CD14-positive monocyte (primary cell): Measurements from ENCODE around the gene TACO1. TPM values are rescaled to one million over a fixed set of nuclear protein-coding genes. Genes with fewer than 3 reads are reported as not detected.

Experiments used
- DNase-seq, 3 donors: peaks; one replicate each; pipeline ENCODE4 v3.0.0-alpha.2; 2011 to 2022
- H2AFZ ChIP-seq: 2 replicates; pipeline ENCODE4 v1.6.0; 2012; ENCODE audit warnings: mild to moderate bottlenecking, low read depth, low read length, inconsistent platforms; ENCODE audit not compliant: insufficient read depth, poor library complexity, severe bottlenecking
- H3K27ac ChIP-seq, 2 donors: 1 replicate in 1 of 2; 2 replicates in 1 of 2; pipeline ENCODE4 v1.5.1; 2012 to 2013; ENCODE audit warnings: low read length in 2 of 2, control low read depth in 1 of 2, inconsistent platforms in 1 of 2, low read depth in 1 of 2, mild to moderate bottlenecking in 1 of 2
- H3K27me3 ChIP-seq, 2 donors: one replicate each; pipeline versions ENCODE4 v1.6.0 to v1.6.1; 2011 to 2013; ENCODE audit warnings: low read length in 2 of 2; ENCODE audit not compliant: control insufficient read depth in 2 of 2, insufficient read depth in 2 of 2
- H3K36me3 ChIP-seq, 2 donors: replicated peaks in 1 of 2; 1 replicate in 1 of 2; 2 replicates in 1 of 2; pipeline versions ENCODE4 v1.5.1 to v1.6.1; 2012 to 2013; ENCODE audit warnings: low read length in 2 of 2, control low read depth in 1 of 2, inconsistent platforms in 1 of 2, mild to moderate bottlenecking in 1 of 2; ENCODE audit not compliant: insufficient read depth in 2 of 2, control insufficient read depth in 1 of 2
- H3K4me1 ChIP-seq, 2 donors: 1 replicate in 1 of 2; 2 replicates in 1 of 2; pipeline versions ENCODE4 v1.5.1 to v1.6.1; 2012 to 2013; ENCODE audit warnings: low read length in 2 of 2, control low read depth in 1 of 2, inconsistent platforms in 1 of 2, mild to moderate bottlenecking in 1 of 2, moderate library complexity in 1 of 2; ENCODE audit not compliant: insufficient read depth in 2 of 2, control insufficient read depth in 1 of 2
- H3K4me2 ChIP-seq: replicated peaks from 2 replicates; pipeline ENCODE3; 2012; ENCODE audit warnings: low read length, moderate library complexity, mild to moderate bottlenecking; ENCODE audit not compliant: poor library complexity, severe bottlenecking; ENCODE audit errors: extremely low read depth
- H3K4me3 ChIP-seq, 3 experiments: fragments of 200-600 bp in 1 of 3; sonication (generic) in 1 of 3; replicated peaks in 1 of 3; 1 replicate in 2 of 3; 2 replicates in 1 of 3; pipeline ENCODE4 v1.5.1; 2011 to 2013; ENCODE audit warnings: low read length in 3 of 3, mild to moderate bottlenecking in 3 of 3, control low read depth in 2 of 3, low read depth in 2 of 3, inconsistent platforms in 1 of 3, moderate library complexity in 1 of 3
- H3K79me2 ChIP-seq: 2 replicates; pipeline ENCODE4 v1.6.0; 2012; ENCODE audit warnings: mild to moderate bottlenecking, control low read depth, inconsistent platforms, low read length, moderate library complexity; ENCODE audit not compliant: insufficient read depth
- H3K9ac ChIP-seq: 2 replicates; pipeline ENCODE4 v1.6.0; 2017; ENCODE audit warnings: low read length, mild to moderate bottlenecking; ENCODE audit not compliant: insufficient read depth, poor library complexity, severe bottlenecking
- H3K9me3 ChIP-seq, 2 donors: replicated peaks in 1 of 2; 1 replicate in 1 of 2; 2 replicates in 1 of 2; pipeline versions ENCODE4 v1.5.1 to v1.6.1; 2012 to 2013; ENCODE audit warnings: low read length in 2 of 2, control low read depth in 1 of 2; ENCODE audit not compliant: control insufficient read depth in 1 of 2, insufficient read depth in 1 of 2
- H4K20me1 ChIP-seq: 2 replicates; pipeline ENCODE4 v1.6.0; 2012; ENCODE audit warnings: mild to moderate bottlenecking, low read length, control low read depth, moderate library complexity; ENCODE audit not compliant: insufficient read depth
- H3K27ac Mint-ChIP-seq, 7 donors: one replicate each; pipeline ENCODE4 v1.8.0; 2020; ENCODE audit warnings: mild to moderate bottlenecking in 7 of 7, mixed read lengths in 7 of 7, moderate library complexity in 6 of 7, inconsistent platforms in 2 of 7
- H3K27me3 Mint-ChIP-seq, 3 donors: one replicate each; pipeline ENCODE4 v1.8.0; 2021 to 2022; ENCODE audit warnings: low read depth in 3 of 3, mild to moderate bottlenecking in 3 of 3, mixed read lengths in 3 of 3, moderate library complexity in 3 of 3, inconsistent platforms in 1 of 3
- H3K36me3 Mint-ChIP-seq, 2 donors: one replicate each; pipeline ENCODE4 v1.8.0; 2020; ENCODE audit warnings: mixed read lengths in 2 of 2, inconsistent platforms in 1 of 2, mild to moderate bottlenecking in 1 of 2
- H3K4me1 Mint-ChIP-seq: one replicate; pipeline ENCODE4 v1.8.0; 2020; ENCODE audit warnings: mild to moderate bottlenecking, mixed read lengths
- H3K4me3 Mint-ChIP-seq, 2 donors: one replicate each; pipeline ENCODE4 v1.8.0; 2020; ENCODE audit warnings: mild to moderate bottlenecking in 2 of 2, mixed read lengths in 2 of 2, moderate library complexity in 1 of 2
- H3K9me3 Mint-ChIP-seq, 7 donors: one replicate each; pipeline ENCODE4 v1.8.0; 2020 to 2022; ENCODE audit warnings: mixed read lengths in 7 of 7, mild to moderate bottlenecking in 6 of 7, moderate library complexity in 6 of 7, inconsistent platforms in 2 of 7
- CTCF ChIP-seq: fragments of 200-600 bp; IDR thresholded peaks from one replicate; pipeline ENCODE4 v1.8.0; 2022; ENCODE audit warnings: antibody characterized with exemption, mild to moderate bottlenecking
- WGBS: methylation state at CpG from one replicate; pipeline ENCODE4 v1.1.5; 2013; ENCODE audit warnings: missing lambda C conversion rate; ENCODE audit not compliant: insufficient coverage; 5-methylcytosine and 5-hydroxymethylcytosine counted together
- intact Hi-C, 2 donors: fragments of 100-400 bp; cut with micrococcal nuclease; formaldehyde crosslinking; loops; one replicate each; pipeline versions ENCODE4 v1.15.0 to v1.15.1; 2023
- polyA plus RNA-seq, 3 donors: library from polyadenylated mRNA; depleted of rRNA in 1 of 3; unstranded in 2 of 3; stranded (reverse) in 1 of 3; fragments of 300-500 nt in 2 of 3; fragments of >200 nt in 1 of 3; fragmentation: Illumina TruSeq in 2 of 3; gene quantifications; 1 replicate in 2 of 3; 2 replicates in 1 of 3; pipeline ENCODE4 v1.2.3, GENCODE V29; 2012 to 2021

The TACO1 gene
- polyA plus RNA-seq, 3 donors, result 4.1 to 12.5 (median 9.5) TPM

- Histone ChIP-seq H3K36me3 (peaks cover 34 to 56% of the 10 kb centered on the region in 2 donors), H3K4me1 (no peaks in the 10 kb centered on the region), H2AFZ (no peak overlapping the region), H3K79me2 (no peaks in the 10 kb centered on the region), H3K27me3 (no peaks in the 10 kb centered on the region), H3K4me2 (no peak overlapping the region), H3K27ac (no peak overlapping the region), H4K20me1 (no peaks in the 10 kb centered on the region), H3K9ac (no peak overlapping the region), H3K9me3 (no peaks in the 10 kb centered on the region), H3K4me3 (no peak overlapping the region)
- TF ChIP-seq CTCF, result no peak
- 100% methylated on average over 9 of the region's 10 CpGs for WGBS
- H3K27ac Mint-ChIP-seq, result peak overlapping the region in 2 of 7 donors; percentile 34 to 59
- DNase-seq, result no peak
- H3K9me3 Mint-ChIP-seq, result no peaks in the 10 kb centered on the region
- peaks cover 45 to 52% of the 10 kb centered on the region in 2 donors for H3K36me3 Mint-ChIP-seq
- intact Hi-C loops, result loop anchor here in 1 of 2 donors (5.0 kb wide), 1 partner anchor 184 kb away; no protein-coding TSS in a partner anchor
- H3K27me3 Mint-ChIP-seq, result peaks cover 0 to 2% (median 1%) of the 10 kb centered on the region in 3 donors
- H3K4me1 Mint-ChIP-seq, result peaks cover 2% of the 10 kb centered on the region
- no peak overlapping the region for H3K4me3 Mint-ChIP-seq
These were observed 10.2 kb downstream of the TACO1 start for GRCh38 chr17:63610854-63611253.

GRCh38 chr17:63611354-63611753 lies 10.7 kb downstream of the TACO1 start:
- no CpG with 5 or more reads among the region's 3 CpGs for WGBS
- Mint-ChIP-seq H3K9me3 (no peaks in the 10 kb centered on the region), H3K27me3 (peaks cover 0 to 2% (median 1%) of the 10 kb centered on the region in 3 donors), H3K4me1 (peaks cover 2% of the 10 kb centered on the region), H3K4me3 (no peak overlapping the region), H3K36me3 (peaks cover 40 to 47% of the 10 kb centered on the region in 2 donors), H3K27ac (no peak overlapping the region)
- intact Hi-C loops, result loop anchor here in 1 of 2 donors (5.0 kb wide), 1 partner anchor 184 kb away; no protein-coding TSS in a partner anchor
- H3K9ac ChIP-seq, result no peak overlapping the region
- no peaks in the 10 kb centered on the region for H4K20me1 ChIP-seq
- no peaks in the 10 kb centered on the region for H3K4me1 ChIP-seq
- H3K9me3 ChIP-seq, result no peaks in the 10 kb centered on the region
- H2AFZ ChIP-seq, result no peak overlapping the region
- no peak for DNase-seq
- H3K36me3 ChIP-seq, result peaks cover 29 to 51% of the 10 kb centered on the region in 2 donors
- H3K27me3 ChIP-seq, result no peaks in the 10 kb centered on the region
- H3K79me2 ChIP-seq, result no peaks in the 10 kb centered on the region
- no peak overlapping the region for H3K4me2 ChIP-seq
- no peak overlapping the region for H3K4me3 ChIP-seq
- H3K27ac ChIP-seq, result no peak overlapping the region
- TF ChIP-seq CTCF, result no peak
